Measurements from ENCODE around the gene PLEKHS1.

The PLEKHS1 gene

DNA sequence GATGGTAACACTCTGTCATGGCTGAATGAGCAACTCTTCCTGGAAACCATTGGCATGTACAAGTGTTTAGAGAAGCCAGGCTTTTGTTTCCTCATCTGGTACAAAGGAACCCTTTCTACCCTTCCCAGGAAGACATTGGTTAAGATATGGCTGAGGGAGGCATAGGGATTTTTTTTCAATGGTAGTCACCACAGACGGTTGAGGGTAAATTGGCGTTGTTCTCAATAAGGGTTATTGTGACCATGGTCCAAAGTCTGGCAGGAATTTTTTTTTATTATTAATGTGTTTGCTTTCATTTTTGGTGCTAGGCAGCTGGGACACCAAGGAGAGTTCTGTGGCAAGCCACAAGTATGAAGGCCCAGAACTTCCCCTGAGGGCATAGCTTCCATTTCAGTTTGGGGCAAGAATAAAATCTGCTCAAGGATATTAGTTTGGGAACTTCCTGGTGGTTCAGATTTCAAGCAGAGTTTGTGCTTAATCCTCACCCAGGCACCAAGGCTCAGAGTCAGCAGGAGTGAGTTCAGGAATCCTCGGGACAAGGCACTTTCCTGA is at the start of gene PLEKHS1:
TSS of gene PLEKHS1 (plus strand) at position 502 of the 552 bp plus-strand sequence. CDS start 3,596 bp downstream, outside the sequence.
- peak; percentile 64 for DNase-seq (ENCODE audit: low read depth)
- Histone ChIP-seq H3K9me3 (ENCODE audit: control insufficient read depth, low read length) (no peaks in the 10 kb centered on the region), H3K27me3 (replicated peaks; ENCODE audit: control insufficient read depth, insufficient read depth, low read length) (no peaks in the 10 kb centered on the region), H3K4me3 (ENCODE audit: low read length) (no peak within 1 kb of the TSS), H3K9ac (ENCODE audit: low read length) (no peak within 1 kb of the TSS), H3K4me1 (ENCODE audit: control insufficient read depth, insufficient read depth, low read length) (peaks cover 10% of the 10 kb centered on the region), H3K36me3 (ENCODE audit: control insufficient read depth, insufficient read depth, low read length, severe bottlenecking) (no peaks in the 10 kb centered on the region)

DNA sequence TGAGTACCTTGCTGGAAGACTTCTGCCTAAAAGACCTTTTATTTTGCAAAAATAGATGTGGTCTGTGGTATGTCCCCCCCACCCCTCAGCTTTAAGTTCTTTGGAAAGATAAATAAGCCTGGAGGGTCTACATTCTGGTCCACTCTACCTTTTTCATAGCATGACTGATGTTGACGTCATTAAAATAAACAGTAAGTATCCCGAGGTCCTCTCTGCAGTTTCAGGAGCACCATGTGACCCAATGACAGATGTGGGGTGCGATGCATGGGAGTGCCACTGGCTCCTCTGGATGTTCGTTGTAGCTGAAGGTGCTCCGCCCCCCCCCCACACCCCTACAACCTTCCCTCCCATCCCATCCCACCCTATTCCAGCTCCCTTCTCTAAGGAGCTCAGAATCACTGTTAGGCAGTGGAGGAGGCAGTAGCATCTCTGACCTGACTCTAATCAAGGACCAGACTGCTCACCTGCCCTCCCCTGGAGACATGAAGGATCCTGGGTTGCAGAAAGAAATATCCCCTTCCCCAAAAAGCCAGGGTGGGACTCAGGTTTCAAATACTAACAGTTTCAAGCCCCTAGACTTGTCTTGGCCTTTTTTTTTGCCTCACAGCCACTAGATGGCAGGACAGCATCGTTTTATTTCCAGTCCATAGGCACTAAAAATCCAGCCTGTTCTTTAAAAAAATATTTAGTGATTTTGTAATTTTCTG is 46.7 kb upstream of the PLEKHS1 start:
- Histone ChIP-seq H3K9ac (ENCODE audit: low read length) (no peak overlapping the region), H3K9me3 (ENCODE audit: control insufficient read depth, low read length) (no peaks in the 10 kb centered on the region), H3K4me1 (ENCODE audit: control insufficient read depth, insufficient read depth, low read length) (peaks cover 10% of the 10 kb centered on the region), H3K27me3 (replicated peaks; ENCODE audit: control insufficient read depth, insufficient read depth, low read length) (no peaks in the 10 kb centered on the region), H3K36me3 (ENCODE audit: control insufficient read depth, insufficient read depth, low read length, severe bottlenecking) (peaks cover 57% of the 10 kb centered on the region), H3K4me3 (ENCODE audit: low read length) (no peak overlapping the region)
- peak; percentile 76 for DNase-seq (ENCODE audit: low read depth)

DNA sequence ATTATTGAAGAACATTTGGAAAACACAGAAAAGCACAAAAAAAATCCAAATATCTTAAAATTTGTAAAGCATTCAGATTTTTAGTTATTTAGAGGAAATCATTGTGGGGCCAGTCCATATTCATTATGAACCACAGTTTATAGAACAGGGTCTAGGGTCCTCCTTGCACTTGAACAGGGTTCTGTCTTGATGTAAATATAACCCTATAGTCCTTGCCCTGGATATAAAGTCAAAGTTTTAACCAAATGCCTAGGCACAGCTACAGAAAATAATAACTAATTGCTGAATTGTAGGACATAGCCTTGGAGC is 46.2 kb upstream of the PLEKHS1 start:
- Histone ChIP-seq H3K9me3 (ENCODE audit: control insufficient read depth, low read length) (no peaks in the 10 kb centered on the region), H3K27me3 (replicated peaks; ENCODE audit: control insufficient read depth, insufficient read depth, low read length) (no peaks in the 10 kb centered on the region), H3K36me3 (ENCODE audit: control insufficient read depth, insufficient read depth, low read length, severe bottlenecking) (peaks cover 52% of the 10 kb centered on the region), H3K4me1 (ENCODE audit: control insufficient read depth, insufficient read depth, low read length) (peaks cover 12% of the 10 kb centered on the region), H3K4me3 (ENCODE audit: low read length) (no peak overlapping the region), H3K9ac (ENCODE audit: low read length) (no peak overlapping the region)
- DNase-seq (ENCODE audit: low read depth) = no peak

DNA sequence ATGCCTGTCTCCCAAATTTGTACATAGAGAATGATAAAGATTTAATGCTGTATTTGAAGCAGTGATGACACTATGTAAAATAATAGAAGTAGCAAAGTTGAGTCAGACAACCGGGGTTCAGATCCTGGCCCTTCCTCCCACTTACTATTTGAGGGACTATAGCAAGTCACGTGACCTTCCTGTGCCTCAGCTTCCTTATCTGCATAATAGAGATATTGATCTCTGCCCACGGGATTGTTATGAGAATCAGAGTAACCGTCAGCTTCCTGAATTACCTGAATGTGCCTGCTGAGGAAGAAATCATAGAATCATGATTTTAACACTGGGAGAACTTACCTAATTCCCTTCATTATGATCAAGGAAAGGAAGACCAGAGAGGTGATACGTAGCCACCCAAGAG is 44.9 kb upstream of the PLEKHS1 start:
- Histone ChIP-seq H3K4me3 (ENCODE audit: low read length) (no peak overlapping the region), H3K36me3 (ENCODE audit: control insufficient read depth, insufficient read depth, low read length, severe bottlenecking) (peaks cover 43% of the 10 kb centered on the region), H3K9ac (ENCODE audit: low read length) (no peak overlapping the region), H3K9me3 (ENCODE audit: control insufficient read depth, low read length) (no peaks in the 10 kb centered on the region), H3K27me3 (replicated peaks; ENCODE audit: control insufficient read depth, insufficient read depth, low read length) (no peaks in the 10 kb centered on the region), H3K4me1 (ENCODE audit: control insufficient read depth, insufficient read depth, low read length) (peaks cover 12% of the 10 kb centered on the region)
- no peak for DNase-seq (ENCODE audit: low read depth)

DNA sequence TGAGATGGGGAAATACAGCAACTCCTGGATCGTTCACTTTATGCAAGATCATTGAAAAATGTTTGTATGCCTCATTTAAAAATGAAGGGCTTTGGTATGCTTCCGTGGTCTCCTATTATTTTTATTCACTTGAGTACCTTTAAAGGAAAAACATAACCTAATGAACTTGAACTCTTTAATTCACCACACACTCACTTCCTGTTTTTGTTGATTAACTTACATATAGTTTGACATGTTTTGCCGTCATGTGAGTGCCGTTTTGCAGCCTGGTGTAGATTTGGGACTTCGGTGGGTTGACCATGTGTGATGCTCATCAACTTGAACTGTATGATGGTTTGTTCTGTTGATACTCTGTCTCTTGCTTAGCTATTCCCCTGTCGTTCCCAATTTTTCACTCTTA is 42.8 kb upstream of the PLEKHS1 start:
- DNase-seq (ENCODE audit: low read depth) = no peak
- H3K9ac ChIP-seq (ENCODE audit: low read length) = no peak overlapping the region
- peaks cover 12% of the 10 kb centered on the region for H3K4me1 ChIP-seq (ENCODE audit: control insufficient read depth, insufficient read depth, low read length)
- H3K9me3 ChIP-seq (ENCODE audit: control insufficient read depth, low read length) = no peaks in the 10 kb centered on the region
- H3K4me3 ChIP-seq (ENCODE audit: low read length) = no peak overlapping the region
- no peaks in the 10 kb centered on the region for H3K27me3 ChIP-seq (replicated peaks; ENCODE audit: control insufficient read depth, insufficient read depth, low read length)
- peaks cover 39% of the 10 kb centered on the region for H3K36me3 ChIP-seq (ENCODE audit: control insufficient read depth, insufficient read depth, low read length, severe bottlenecking)

DNA sequence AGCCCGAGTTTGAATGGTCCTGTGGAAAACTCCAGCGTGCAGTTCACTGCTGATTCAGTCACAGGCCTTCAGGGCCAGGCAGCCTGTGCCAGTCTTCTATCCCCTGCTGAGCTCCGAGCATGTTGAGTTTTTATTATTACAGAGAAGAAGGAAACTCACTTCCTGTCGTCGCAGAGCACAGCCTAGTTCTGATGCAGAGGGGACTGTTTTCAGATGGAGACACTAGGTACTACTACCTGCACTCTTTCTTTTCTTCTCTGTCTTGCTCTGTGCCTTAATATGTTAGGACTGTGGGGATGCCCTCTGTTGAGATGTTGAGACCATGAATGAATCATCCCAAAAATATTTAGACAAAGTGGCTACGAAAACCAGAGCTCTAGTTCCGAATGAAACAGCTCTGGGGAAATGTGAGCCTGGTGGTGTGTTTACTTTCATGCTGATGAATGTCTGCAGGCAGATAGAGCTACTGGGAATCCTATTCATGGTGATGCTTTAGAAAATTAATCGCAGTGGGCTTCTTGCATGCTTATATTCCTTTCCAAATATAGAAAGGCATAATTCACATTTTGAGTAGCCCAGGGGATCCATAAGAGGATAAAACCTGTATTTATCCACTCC is 42.2 kb upstream of the PLEKHS1 start:
- no peak overlapping the region for H3K9ac ChIP-seq (ENCODE audit: low read length)
- peak; percentile 84 for DNase-seq (ENCODE audit: low read depth)
- no peaks in the 10 kb centered on the region for H3K27me3 ChIP-seq (replicated peaks; ENCODE audit: control insufficient read depth, insufficient read depth, low read length)
- H3K9me3 ChIP-seq (ENCODE audit: control insufficient read depth, low read length) = no peaks in the 10 kb centered on the region
- H3K4me3 ChIP-seq (ENCODE audit: low read length) = no peak overlapping the region
- peaks cover 12% of the 10 kb centered on the region for H3K4me1 ChIP-seq (ENCODE audit: control insufficient read depth, insufficient read depth, low read length)
- peaks cover 32% of the 10 kb centered on the region for H3K36me3 ChIP-seq (ENCODE audit: control insufficient read depth, insufficient read depth, low read length, severe bottlenecking)

DNA sequence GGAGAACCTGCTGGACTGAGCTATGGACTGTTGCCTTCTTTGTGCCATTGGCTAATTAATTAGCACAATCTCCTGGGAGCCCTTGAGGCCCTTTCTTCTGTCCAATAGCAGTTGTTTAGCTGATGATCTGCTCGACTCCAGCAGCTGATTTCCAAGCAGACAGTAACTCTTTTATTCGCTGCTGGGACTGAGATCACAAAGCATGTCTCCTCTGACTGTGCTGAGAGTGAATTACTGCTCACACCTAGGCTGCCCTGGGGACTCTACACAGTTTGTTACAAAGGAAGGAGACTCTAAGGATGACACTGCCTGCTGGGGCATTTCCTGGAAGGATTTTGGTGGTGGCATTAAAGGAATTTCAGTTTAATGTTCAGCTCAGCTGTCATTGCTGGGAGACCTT is 40.3 kb upstream of the PLEKHS1 start:
- no peaks in the 10 kb centered on the region for H3K9me3 ChIP-seq (ENCODE audit: control insufficient read depth, low read length)
- peaks cover 12% of the 10 kb centered on the region for H3K4me1 ChIP-seq (ENCODE audit: control insufficient read depth, insufficient read depth, low read length)
- no peak overlapping the region for H3K9ac ChIP-seq (ENCODE audit: low read length)
- no peaks in the 10 kb centered on the region for H3K27me3 ChIP-seq (replicated peaks; ENCODE audit: control insufficient read depth, insufficient read depth, low read length)
- H3K36me3 ChIP-seq (ENCODE audit: control insufficient read depth, insufficient read depth, low read length, severe bottlenecking) = peaks cover 34% of the 10 kb centered on the region
- no peak overlapping the region for H3K4me3 ChIP-seq (ENCODE audit: low read length)
- no peak for DNase-seq (ENCODE audit: low read depth)

DNA sequence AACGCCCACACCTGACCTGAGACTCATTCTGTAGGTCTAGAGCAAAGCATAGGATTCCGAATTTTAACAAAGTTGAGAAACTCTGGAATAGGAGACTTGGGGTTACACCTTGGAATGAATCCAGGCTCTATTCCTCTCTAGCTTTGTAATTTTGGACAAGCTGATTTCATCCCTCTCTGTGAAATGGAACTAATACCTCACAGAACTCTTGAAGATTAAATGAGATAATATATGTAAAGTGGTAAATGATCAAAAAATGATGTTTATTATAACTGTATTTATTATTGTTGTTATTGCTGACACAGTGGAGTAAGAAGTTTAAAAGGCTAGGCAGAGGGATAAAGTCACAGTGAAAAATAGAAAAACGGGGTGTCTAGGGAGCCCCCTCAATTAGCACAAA is 39.5 kb upstream of the PLEKHS1 start:
- no peak for DNase-seq (ENCODE audit: low read depth)
- H3K4me1 ChIP-seq (ENCODE audit: control insufficient read depth, insufficient read depth, low read length) = peaks cover 12% of the 10 kb centered on the region
- H3K9ac ChIP-seq (ENCODE audit: low read length) = no peak overlapping the region
- H3K36me3 ChIP-seq (ENCODE audit: control insufficient read depth, insufficient read depth, low read length, severe bottlenecking) = peaks cover 29% of the 10 kb centered on the region
- H3K27me3 ChIP-seq (replicated peaks; ENCODE audit: control insufficient read depth, insufficient read depth, low read length) = no peaks in the 10 kb centered on the region
- H3K4me3 ChIP-seq (ENCODE audit: low read length) = no peak overlapping the region
- no peaks in the 10 kb centered on the region for H3K9me3 ChIP-seq (ENCODE audit: control insufficient read depth, low read length)

DNA sequence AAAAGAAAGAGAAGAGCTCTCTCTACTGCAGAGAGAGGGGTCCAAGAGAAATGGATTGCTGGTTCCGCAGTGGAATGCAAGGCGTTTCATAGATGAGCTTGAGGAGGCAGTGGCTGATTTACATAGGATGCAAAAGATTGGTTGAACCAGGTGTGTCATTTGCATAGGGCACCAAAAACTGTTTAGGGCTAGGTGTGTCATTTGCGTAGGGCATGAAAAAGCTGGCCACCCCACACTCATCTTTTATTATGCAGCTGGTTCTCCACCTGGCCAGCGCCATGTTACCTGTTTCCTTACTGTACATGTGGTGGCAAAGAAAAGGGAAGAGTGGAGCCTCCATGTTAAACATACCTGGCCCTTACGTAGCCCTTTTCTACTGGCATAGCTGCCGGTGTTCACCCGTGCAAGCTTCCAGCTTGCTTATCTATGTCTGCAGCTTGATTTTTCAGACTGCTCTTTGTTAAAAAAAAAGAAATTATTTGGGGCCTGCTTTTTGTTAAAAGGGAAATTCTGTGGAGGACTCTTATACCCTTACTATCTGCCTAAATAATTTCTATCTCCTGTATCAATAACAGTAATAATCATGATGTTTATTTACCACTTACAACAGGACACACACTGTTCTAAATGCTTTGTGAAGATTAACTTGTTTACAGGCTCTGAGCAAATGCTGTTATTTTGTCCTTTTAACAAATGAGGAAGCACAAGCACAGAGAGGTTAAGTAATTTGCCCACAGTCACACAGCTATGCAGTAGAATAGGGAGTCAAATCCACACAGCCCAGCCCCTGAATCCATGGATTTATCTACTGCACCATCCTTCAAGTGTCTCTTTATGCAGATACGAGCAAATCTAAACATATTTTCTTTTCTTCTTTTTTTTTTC is 38.5 kb upstream of the PLEKHS1 start:
- Histone ChIP-seq H3K4me3 (ENCODE audit: low read length) (no peak overlapping the region), H3K4me1 (ENCODE audit: control insufficient read depth, insufficient read depth, low read length) (peaks cover 12% of the 10 kb centered on the region), H3K27me3 (replicated peaks; ENCODE audit: control insufficient read depth, insufficient read depth, low read length) (no peaks in the 10 kb centered on the region), H3K9ac (ENCODE audit: low read length) (no peak overlapping the region), H3K9me3 (ENCODE audit: control insufficient read depth, low read length) (no peaks in the 10 kb centered on the region), H3K36me3 (ENCODE audit: control insufficient read depth, insufficient read depth, low read length, severe bottlenecking) (peaks cover 32% of the 10 kb centered on the region)
- no peak for DNase-seq (ENCODE audit: low read depth)

DNA sequence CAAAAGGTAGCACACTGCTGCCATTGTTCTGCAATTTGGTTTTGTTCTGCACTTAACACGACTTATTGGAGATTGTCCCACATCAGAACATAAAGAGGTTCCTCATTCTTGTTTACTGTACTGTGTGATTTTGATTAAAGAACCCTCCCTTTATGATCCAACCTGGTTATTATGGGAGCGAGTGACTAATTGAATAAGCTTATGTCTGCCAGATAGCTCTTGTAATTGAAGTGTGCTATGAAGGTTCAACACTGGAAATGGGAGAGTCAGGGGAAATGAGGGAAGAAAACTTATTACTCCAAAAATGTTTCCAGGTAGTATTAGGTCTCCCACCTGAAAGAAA is 37.9 kb upstream of the PLEKHS1 start:
- H3K4me1 ChIP-seq (ENCODE audit: control insufficient read depth, insufficient read depth, low read length) = peaks cover 12% of the 10 kb centered on the region
- DNase-seq (ENCODE audit: low read depth) = no peak
- H3K9me3 ChIP-seq (ENCODE audit: control insufficient read depth, low read length) = no peaks in the 10 kb centered on the region
- peaks cover 36% of the 10 kb centered on the region for H3K36me3 ChIP-seq (ENCODE audit: control insufficient read depth, insufficient read depth, low read length, severe bottlenecking)
- H3K27me3 ChIP-seq (replicated peaks; ENCODE audit: control insufficient read depth, insufficient read depth, low read length) = no peaks in the 10 kb centered on the region
- no peak overlapping the region for H3K9ac ChIP-seq (ENCODE audit: low read length)
- H3K4me3 ChIP-seq (ENCODE audit: low read length) = no peak overlapping the region
